Large intestine (tissue), 3 donors: ENCODE results near the gene HDAC6. TPM values are rescaled to one million over a fixed set of nuclear protein-coding genes. Genes with fewer than 3 reads are reported as not detected.
A peak's percentile ranks its signal among the peaks of the same experiment; 100 is the strongest.
"Not testable (repeated sequence)": the region's sequence is repeated elsewhere in the genome, so short reads cannot be mapped to it uniquely, and the experiment has no call there.

ENCODE experiments used
- DNase-seq, 2 donors: peaks; one replicate each; pipeline versions ENCODE4 v3.0.0 to v3.0.0-alpha.2; 2013
- H3K27ac ChIP-seq: one replicate; pipeline ENCODE4 v1.5.1; 2013; ENCODE audit warnings: low read length
- H3K27me3 ChIP-seq: 2 replicates; pipeline ENCODE4 v1.6.1; 2013; ENCODE audit warnings: low read length; ENCODE audit not compliant: control insufficient read depth, insufficient read depth
- H3K36me3 ChIP-seq: 2 replicates; pipeline ENCODE4 v1.6.1; 2013; ENCODE audit warnings: low read length; ENCODE audit not compliant: control insufficient read depth, insufficient read depth
- H3K4me1 ChIP-seq: one replicate; pipeline ENCODE4 v1.6.1; 2013; ENCODE audit warnings: low read length; ENCODE audit not compliant: control insufficient read depth, insufficient read depth
- H3K4me3 ChIP-seq: one replicate; pipeline ENCODE4 v1.5.1; 2013; ENCODE audit warnings: low read length
- H3K9me3 ChIP-seq: one replicate; pipeline ENCODE4 v1.6.1; 2013; ENCODE audit warnings: mild to moderate bottlenecking, low read depth, low read length, moderate library complexity; ENCODE audit not compliant: control insufficient read depth
- WGBS: methylation state at CpG from one replicate; pipeline ENCODE4 v1.1.5; 2013; ENCODE audit warnings: low lambda C conversion rate; ENCODE audit not compliant: insufficient coverage; 5-methylcytosine and 5-hydroxymethylcytosine counted together
- polyA plus RNA-seq: library from polyadenylated mRNA; unstranded; fragments of 120-200 nt; gene quantifications from one replicate; pipeline ENCODE4 v1.2.1, GENCODE V29; 2013

HDAC6 gene
- polyA plus RNA-seq, 1 donor = 133 TPM

DNA sequence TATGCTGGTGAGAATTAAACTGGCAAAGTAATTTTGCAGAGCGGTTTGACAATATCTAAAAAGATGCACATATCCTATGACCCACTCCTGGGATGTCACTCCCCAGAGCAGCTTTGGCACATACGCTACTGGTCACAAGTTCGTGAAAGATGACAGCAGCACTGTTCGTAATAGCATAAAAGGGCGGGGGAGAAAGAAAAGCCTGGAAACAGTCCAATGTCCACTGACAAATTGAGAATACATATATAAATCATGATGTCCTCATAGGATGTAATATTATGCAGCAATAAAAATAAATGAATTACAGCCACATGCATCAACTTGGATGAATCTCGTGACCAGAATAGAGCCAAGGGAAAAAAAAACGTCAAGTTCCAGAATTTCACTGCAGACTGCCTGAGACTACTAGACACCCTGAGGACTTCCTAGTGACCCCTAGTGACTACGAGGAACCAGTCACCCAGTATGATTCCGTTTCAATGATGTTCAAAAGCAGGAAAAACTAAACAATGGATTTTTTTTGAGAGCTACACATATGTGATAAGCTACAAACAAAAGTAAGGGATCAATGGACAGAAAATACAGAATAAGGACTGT is 31.8 kb downstream of the HDAC6 start:
- Histone ChIP-seq H3K27me3 (peaks cover 43% of the 10 kb centered on the region), H3K4me1 (peaks cover 7% of the 10 kb centered on the region), H3K27ac (peak overlapping the region; percentile 0), H3K36me3 (no peaks in the 10 kb centered on the region), H3K4me3 (no peak overlapping the region), H3K9me3 (no peaks in the 10 kb centered on the region)
- 14% methylated on average over 1 of the region's 9 CpGs for WGBS
- DNase-seq = peak; percentile 40 to 68

DNA sequence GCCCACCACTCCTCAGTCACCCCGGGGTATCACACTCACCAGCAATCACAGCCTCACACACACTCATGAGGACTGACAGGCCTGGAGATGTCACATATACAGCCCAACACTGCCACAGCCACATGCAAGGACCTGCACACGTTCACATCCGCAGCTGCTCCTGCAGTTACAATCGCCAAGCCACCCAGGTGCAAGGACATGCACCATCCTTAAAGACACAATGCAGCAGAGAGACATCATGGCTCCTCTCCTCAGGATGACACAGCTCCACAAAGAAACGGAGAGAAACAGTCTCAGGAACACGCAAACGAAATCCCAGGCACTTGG is 32.5 kb downstream of the HDAC6 start:
- WGBS = no CpG with 5 or more reads among the region's 7 CpGs
- peaks cover 43% of the 10 kb centered on the region for H3K27me3 ChIP-seq
- H3K9me3 ChIP-seq = no peaks in the 10 kb centered on the region
- peak overlapping the region; percentile 46 for H3K4me3 ChIP-seq
- peak in 1 of 2 donors; percentile 49 for DNase-seq
- peak overlapping the region; percentile 0 for H3K27ac ChIP-seq
- H3K4me1 ChIP-seq = peaks cover 7% of the 10 kb centered on the region
- no peaks in the 10 kb centered on the region for H3K36me3 ChIP-seq

DNA sequence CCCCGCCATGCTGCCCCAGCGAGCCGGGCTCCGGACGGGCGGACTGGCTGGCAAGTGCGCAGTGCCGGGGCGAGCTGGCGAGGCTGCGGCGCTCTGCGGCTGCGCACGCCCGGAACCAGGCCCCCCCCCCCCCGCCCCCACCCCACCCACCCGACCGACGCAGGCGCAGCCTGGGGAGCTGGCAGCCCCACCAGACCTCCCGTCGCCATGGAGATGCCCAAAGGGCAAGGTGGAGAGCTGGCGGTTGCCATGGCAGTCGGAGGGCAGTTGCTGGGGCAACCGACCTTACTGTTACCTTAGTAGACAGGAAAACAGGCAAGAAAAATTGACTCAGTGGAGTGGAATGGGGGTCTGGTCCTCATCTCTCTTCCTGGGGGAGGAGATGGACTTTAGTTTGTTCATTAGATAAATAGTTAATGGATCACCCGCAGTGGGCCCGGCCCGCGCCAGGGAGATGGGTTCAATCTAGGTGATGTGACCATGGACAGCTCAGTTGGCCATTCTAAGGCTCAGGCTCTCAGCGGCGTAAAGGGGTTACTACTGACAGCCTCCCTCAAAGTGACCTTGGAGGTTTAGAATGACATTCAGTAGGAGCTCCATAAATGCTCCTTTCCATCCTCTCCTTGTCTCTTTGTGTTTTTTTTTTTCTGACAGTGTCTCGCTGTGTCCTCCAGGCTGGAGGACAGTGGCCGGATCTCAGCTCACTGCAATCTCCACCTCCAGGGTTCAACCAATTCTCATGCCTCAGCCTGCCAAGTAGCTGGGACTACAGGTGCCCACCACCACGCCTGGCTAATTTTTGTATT is 33.9 kb downstream of the HDAC6 start, which contains the start of gene PCSK1N:
Gene PCSK1N (minus strand): TSS at position 87 of the 806 bp plus-strand sequence. CDS start 78 bp downstream, at position 9.
- Histone ChIP-seq H3K27me3 (peaks cover 35% of the 10 kb centered on the region), H3K9me3 (no peaks in the 10 kb centered on the region), H3K4me3 (peak within 1 kb of the TSS; percentile 46), H3K36me3 (no peaks in the 10 kb centered on the region), H3K4me1 (peaks cover 7% of the 10 kb centered on the region), H3K27ac (peak within 1 kb of the TSS; percentile 39)
- no CpG with 5 or more reads among the region's 35 CpGs for WGBS
- peak; percentile 83 to 86 for DNase-seq

DNA sequence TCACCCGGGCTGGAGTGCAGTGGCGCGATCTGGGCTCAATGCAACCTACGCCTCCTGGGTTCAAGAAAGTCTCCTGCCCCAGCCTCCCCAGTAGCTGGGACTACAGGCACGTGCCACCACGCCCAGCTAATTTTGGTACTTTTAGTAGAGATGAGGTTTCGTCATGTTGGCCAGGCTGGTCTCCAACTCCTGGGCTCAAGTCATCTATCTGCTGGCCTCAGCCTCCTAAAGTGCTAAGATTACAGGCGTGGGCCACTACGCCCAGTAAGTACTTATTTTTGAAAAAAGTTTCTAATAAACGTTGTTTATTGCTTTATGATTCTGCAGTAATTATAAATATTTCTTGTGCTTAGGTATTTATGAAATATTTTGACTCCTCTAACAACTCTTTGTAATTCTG is 37.8 kb downstream of the HDAC6 start:
- no peak for DNase-seq
- no peaks in the 10 kb centered on the region for H3K36me3 ChIP-seq
- H3K4me1 ChIP-seq = no peaks in the 10 kb centered on the region
- no peak overlapping the region for H3K4me3 ChIP-seq
- H3K27ac ChIP-seq = no peak overlapping the region
- peaks cover 12% of the 10 kb centered on the region for H3K27me3 ChIP-seq
- no peaks in the 10 kb centered on the region for H3K9me3 ChIP-seq
- no CpG with 5 or more reads among the region's 10 CpGs for WGBS

DNA sequence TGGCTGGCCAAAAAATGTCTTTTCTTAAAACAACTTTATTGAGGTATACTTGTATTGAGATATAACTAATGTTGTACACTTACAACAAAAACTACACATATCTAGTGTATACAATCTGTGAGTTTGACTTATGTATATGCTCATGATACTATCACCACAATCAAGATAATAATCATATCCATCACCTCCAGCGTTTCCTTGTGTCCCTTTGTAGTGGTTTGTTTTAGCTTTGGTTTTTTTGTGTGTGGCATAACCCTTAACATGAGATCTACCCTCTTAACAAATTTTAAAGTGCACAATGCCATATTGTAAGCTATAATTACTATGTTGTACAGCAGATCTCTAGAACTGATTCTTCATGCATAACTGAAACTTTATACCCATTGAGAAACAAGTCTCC is 47.0 kb downstream of the HDAC6 start:
- no peak overlapping the region for H3K4me3 ChIP-seq
- no peak for DNase-seq
- peaks cover 5% of the 10 kb centered on the region for H3K4me1 ChIP-seq
- no peaks in the 10 kb centered on the region for H3K27me3 ChIP-seq
- no CpG with 5 or more reads among the region's 1 CpG for WGBS
- no peaks in the 10 kb centered on the region for H3K36me3 ChIP-seq
- no peaks in the 10 kb centered on the region for H3K9me3 ChIP-seq
- H3K27ac ChIP-seq = no peak overlapping the region

DNA sequence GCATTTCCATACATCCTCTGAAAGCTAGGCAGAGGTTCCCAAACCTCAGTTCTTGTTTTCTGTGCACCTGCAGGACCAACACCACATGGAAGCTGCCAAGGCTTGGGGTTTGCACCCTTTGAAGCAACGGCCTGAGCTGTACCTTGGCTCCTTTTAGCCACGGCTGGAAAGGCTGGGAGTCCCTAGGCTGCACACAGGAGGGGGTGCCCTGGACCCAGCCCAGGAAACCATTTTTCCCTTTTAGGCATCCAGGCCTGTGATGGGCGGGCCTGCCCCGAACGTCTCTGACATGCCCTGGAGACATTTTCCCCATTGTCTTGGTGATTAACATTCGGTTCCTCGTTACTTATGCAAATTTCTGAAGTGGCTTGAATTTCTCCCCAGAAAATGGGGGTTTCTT is 51.0 kb downstream of the HDAC6 start:
- Histone ChIP-seq H3K27ac (no peak overlapping the region), H3K4me3 (no peak overlapping the region), H3K9me3 (no peaks in the 10 kb centered on the region), H3K4me1 (peaks cover 8% of the 10 kb centered on the region), H3K27me3 (no peaks in the 10 kb centered on the region), H3K36me3 (no peaks in the 10 kb centered on the region)
- no peak for DNase-seq
- no CpG with 5 or more reads among the region's 7 CpGs for WGBS

DNA sequence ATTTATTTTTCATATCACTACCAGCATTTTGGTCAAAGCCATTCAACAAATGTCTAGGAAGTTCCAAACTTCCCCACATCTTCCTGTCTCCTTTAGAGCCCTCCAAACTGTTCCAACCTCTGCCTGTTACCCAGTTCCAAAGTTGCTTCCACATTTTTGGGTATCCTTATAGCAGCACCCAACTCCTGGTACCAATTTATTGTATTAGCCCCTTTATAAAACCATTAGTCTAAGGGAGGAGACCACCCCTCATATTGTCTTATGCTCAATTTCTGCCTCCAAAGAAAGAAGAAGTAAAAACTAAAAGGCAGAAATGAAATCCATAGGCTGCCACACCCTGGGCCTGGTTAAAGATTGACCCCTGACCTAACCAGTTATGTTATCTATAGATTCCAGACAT is 51.6 kb downstream of the HDAC6 start:
- not testable (repeated sequence) for H3K4me3 ChIP-seq, H3K27me3 ChIP-seq, H3K27ac ChIP-seq, H3K4me1 ChIP-seq, DNase-seq, H3K9me3 ChIP-seq, H3K36me3 ChIP-seq

DNA sequence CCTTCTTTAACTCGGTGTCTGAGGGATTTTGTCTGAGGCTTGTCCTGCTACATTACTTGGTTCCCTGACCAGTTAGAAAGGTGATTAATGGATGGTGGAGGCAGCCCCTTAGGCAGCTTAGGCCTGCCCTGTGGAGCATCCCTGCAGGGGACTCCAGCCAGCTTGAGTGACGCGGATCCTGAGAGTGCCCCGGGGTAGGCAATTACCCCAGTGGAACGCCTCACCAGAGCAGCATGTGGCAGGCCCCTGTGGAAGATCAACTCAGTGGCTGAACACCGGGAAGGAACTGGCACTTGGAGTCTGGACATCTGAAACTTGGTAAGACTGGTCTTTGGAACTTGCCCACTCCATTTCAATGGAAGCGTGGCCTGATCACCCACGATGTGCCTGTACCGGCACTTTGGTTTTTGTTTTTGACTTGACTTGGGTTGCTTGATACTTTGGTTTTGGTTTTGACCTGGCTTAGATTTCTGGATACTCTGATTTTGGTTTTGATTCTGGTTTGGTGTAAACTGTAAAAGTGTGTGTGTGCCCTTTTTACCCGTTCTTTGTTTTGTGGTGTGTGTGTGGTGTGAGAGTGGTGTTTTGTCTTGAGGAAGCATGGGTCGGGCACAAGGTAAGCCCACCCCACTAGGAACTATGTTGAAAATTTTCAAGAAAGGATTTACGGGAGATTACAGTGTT is 52.4 kb downstream of the HDAC6 start:
- not testable (repeated sequence) for H3K4me3 ChIP-seq, H3K27me3 ChIP-seq, H3K36me3 ChIP-seq, DNase-seq, H3K4me1 ChIP-seq, H3K9me3 ChIP-seq, H3K27ac ChIP-seq
- WGBS = no CpG with 5 or more reads among the region's 12 CpGs

DNA sequence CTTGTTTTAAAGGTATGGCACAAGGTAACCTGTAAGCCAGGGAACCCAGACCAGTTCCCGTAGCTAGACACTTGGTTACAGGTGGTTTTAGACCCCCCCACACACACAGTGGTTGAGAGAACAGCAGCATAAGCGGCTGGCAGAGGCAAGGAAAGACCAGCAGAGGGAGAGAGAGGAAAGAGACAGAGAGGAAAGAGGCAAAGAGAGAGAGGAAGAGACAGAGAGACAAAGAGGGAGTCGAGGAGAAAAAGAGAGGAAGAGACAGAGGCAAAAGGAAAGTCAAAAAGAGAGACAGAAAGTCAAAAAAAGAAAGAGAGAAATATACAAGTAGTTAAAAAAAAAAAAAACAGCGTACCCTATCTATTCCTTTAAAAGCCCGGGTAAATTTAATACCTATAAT is 53.0 kb downstream of the HDAC6 start:
- no peaks in the 10 kb centered on the region for H3K9me3 ChIP-seq
- H3K4me1 ChIP-seq = peaks cover 8% of the 10 kb centered on the region
- no peaks in the 10 kb centered on the region for H3K36me3 ChIP-seq
- H3K4me3 ChIP-seq = no peak overlapping the region
- DNase-seq = no peak
- no CpG with 5 or more reads among the region's 5 CpGs for WGBS
- H3K27ac ChIP-seq = no peak overlapping the region
- H3K27me3 ChIP-seq = no peaks in the 10 kb centered on the region

DNA sequence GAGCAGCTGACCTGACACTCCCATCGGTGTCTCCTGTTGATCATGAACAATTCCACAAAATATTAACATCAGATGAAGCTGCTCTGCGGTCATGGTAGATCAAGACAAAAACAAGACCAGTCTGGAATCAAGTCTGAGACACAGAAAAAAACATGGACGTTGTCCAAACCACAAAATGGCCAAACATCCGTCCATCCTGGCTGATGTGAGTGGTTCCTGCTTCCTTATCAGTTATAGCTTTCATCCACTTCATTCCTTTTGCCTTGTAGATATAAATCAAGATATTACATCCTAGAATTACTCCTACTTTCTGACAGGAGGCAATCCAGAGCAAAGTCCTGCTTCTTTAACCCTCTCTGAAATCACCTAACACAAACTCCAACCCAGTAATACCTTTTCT is 62.3 kb downstream of the HDAC6 start:
- no CpG with 5 or more reads among the region's 4 CpGs for WGBS
- Histone ChIP-seq H3K36me3 (no peaks in the 10 kb centered on the region), H3K4me3 (no peak overlapping the region), H3K27me3 (no peaks in the 10 kb centered on the region), H3K4me1 (no peaks in the 10 kb centered on the region), H3K27ac (no peak overlapping the region), H3K9me3 (no peaks in the 10 kb centered on the region)
- DNase-seq = no peak
